MM.1S (cell line): ENCODE measurements around the gene WEE1.

Experiments used
- CTCF ChIP-seq: fragments of 300-600 bp; sonication (generic); IDR thresholded peaks from 2 replicates; pipeline ENCODE4 v1.5.1; 2016; ENCODE audit warnings: antibody characterized with exemption, low read length, mixed read lengths
- EZH2 ChIP-seq: fragments of 300-600 bp; sonication (generic); optimal IDR thresholded peaks from 2 replicates; pipeline ENCODE3; 2017; ENCODE audit warnings: low read depth, mild to moderate bottlenecking, antibody characterized with exemption, low read length, mixed read lengths

- TF ChIP-seq EZH2 = no peak
- TF ChIP-seq CTCF = no peak
Measured at GRCh38 chr11:9571763-9572115, 1.7 kb upstream of the WEE1 start.
